ENCODE data around the gene SART3. TPM values are rescaled to one million over a fixed set of nuclear protein-coding genes. Genes with fewer than 3 reads are reported as not detected.

The SART3 gene
- total and polyA plus RNA-seq, 2 of the 8 experiments (the other 6 are each of a cell fraction or from before 2014, with no cell fraction given) = 16.0 to 103 TPM

- ChIA-PET CTCF (ENCODE audit: partially characterized antibody) (interaction anchor here (1.1 to 24.3 kb wide), 4 partner anchors 10 to 104 kb away, joined by 3 to 523 read pairs (median 4); no protein-coding TSS in a partner anchor), POLR2A (ENCODE audit: partially characterized antibody) (interaction anchor here (0.5 to 4.3 kb wide), 18 partner anchors 9 to 654 kb away, joined by 3 to 40 read pairs (median 6); partner anchors contain the start of gene FICD)
- Histone ChIP-seq H3K4me3 (ENCODE audit: extremely low read depth in 1 of 4, insufficient read depth in 2 of 4, low read depth in 3 of 4, low read length in 4 of 4) (peak overlapping the region; percentile 84 to 100 (median 94)), H3K56ac (replicated peaks; ENCODE audit: insufficient read length, low read depth, low read length) (no peak overlapping the region), H2BK15ac (ENCODE audit: low read length) (no peak overlapping the region), H3K4me1 (replicated peaks in 1 of 4; ENCODE audit: control insufficient read depth in 3 of 4, insufficient read depth in 4 of 4, low read length in 3 of 4) (peaks cover 0 to 4% (median 0%) of the 10 kb centered on the region in 4 experiments; a peak in 1 of 7 replicates), H3K9ac (replicated peaks in 1 of 4; ENCODE audit: extremely low read depth in 1 of 4, low read depth in 3 of 4, low read length in 3 of 4) (peak overlapping the region; percentile 88 to 100 (median 100)), H3K23me2 (ENCODE audit: low read depth, low read length) (peaks cover 20% of the 10 kb centered on the region), H3K79me2 (ENCODE audit: control insufficient read depth in 1 of 2, insufficient read depth in 2 of 2, low read length in 2 of 2) (peaks cover 44 to 69% of the 10 kb centered on the region in 2 experiments), H3K9me3 (ENCODE audit: insufficient read depth in 2 of 2, low read depth in 1 of 2, low read length in 1 of 2) (no peaks in the 10 kb centered on the region), H3K79me1 (ENCODE audit: low read depth, low read length) (peaks cover 2% of the 10 kb centered on the region; the same call in 1 of the 2 replicates), H4K5ac (ENCODE audit: insufficient read length, low read depth, low read length) (no peak overlapping the region), H3K18ac (ENCODE audit: extremely low read depth, low read length) (no peak overlapping the region), H3K4me2 (ENCODE audit: insufficient read depth in 1 of 2, low read depth in 2 of 2, low read length in 2 of 2) (peak overlapping the region; percentile 94 to 99), H4K20me1 (replicated peaks in 1 of 2; ENCODE audit: control insufficient read depth in 1 of 2, insufficient read depth in 2 of 2, low read length in 2 of 2) (peaks cover 13 to 20% of the 10 kb centered on the region in 2 experiments), H2BK20ac (ENCODE audit: low read length) (no peak overlapping the region), H2BK5ac (ENCODE audit: low read depth, low read length) (peak overlapping the region; percentile 100; the same call in 1 of the 2 replicates), H3K36me3 (ENCODE audit: control insufficient read depth in 2 of 4, insufficient read depth in 4 of 4, low read length in 3 of 4) (peaks cover 10 to 34% (median 12%) of the 10 kb centered on the region in 4 experiments), H3K14ac (ENCODE audit: insufficient read length) (no peak overlapping the region), H2AK5ac (ENCODE audit: low read depth, low read length) (peak overlapping the region; percentile 99; the same call in 1 of the 2 replicates), H3K4ac (replicated peaks; ENCODE audit: insufficient read length, low read depth, low read length) (no peak overlapping the region), H3K27ac (ENCODE audit: low read depth, low read length) (peak overlapping the region; percentile 99; the same call in 1 of the 2 replicates), H4K8ac (ENCODE audit: extremely low read depth, insufficient read depth, low read length) (peak overlapping the region; percentile 99; the same call in 1 of the 2 replicates), H4K91ac (replicated peaks; ENCODE audit: insufficient read length, low read length) (no peak overlapping the region), H3K27me3 (replicated peaks in 1 of 4; ENCODE audit: control insufficient read depth in 3 of 4, extremely low read depth in 1 of 4, insufficient read depth in 3 of 4, low read length in 3 of 4) (no peaks in the 10 kb centered on the region), H2AFZ (ENCODE audit: low read length) (no peak overlapping the region), H2BK12ac (ENCODE audit: low read depth, low read length) (peak overlapping the region; percentile 29; the same call in 1 of the 2 replicates), H3K23ac (ENCODE audit: insufficient read length) (no peak overlapping the region), H2BK120ac (replicated peaks; ENCODE audit: low read depth, low read length) (no peak overlapping the region)
- no peak for DNase-seq (ENCODE audit: low read depth in 1 of 2, low spot score in 2 of 2)
- no peak for FAIRE-seq
- 7% methylated on average over 12 of the region's 12 CpGs; no CpG with 5 or more reads in 1 of the 2 experiments for WGBS, 2 experiments (ENCODE audit: extremely low coverage in 1 of 2, insufficient coverage in 1 of 2, insufficient read length in 1 of 2, insufficient replicate concordance in 2 of 2, low coverage in 1 of 2, low lambda C conversion rate in 2 of 2, missing lambda C conversion rate in 1 of 2)
- TF ChIP-seq JUN (IDR thresholded peaks at IDR 0.05; ENCODE audit: low read depth, low read length) (no peak), ZNF274 (IDR thresholded peaks at IDR 0.05; ENCODE audit: borderline replicate concordance, extremely low read depth, low read length) (no peak), RFX5 (IDR thresholded peaks at IDR 0.05; ENCODE audit: borderline replicate concordance, low read depth, low read length) (no peak), CBX5 (IDR thresholded peaks at IDR 0.05; ENCODE audit: low read depth, low read length) (no peak), SP1 (IDR thresholded peaks at IDR 0.05; ENCODE audit: low read depth, low read length) (no peak), SIX5 (IDR thresholded peaks at IDR 0.05; ENCODE audit: low read depth, low read length) (no peak)
Observed at GRCh38 chr12:108560321-108560721, 652 bp downstream of the SART3 start.

All from H1 (cell line).